SH-SY5Y (cell line): Measurements from ENCODE around the gene SIL1.

Source experiments
- GATA2 ChIP-seq: IDR thresholded peaks from 2 replicates; pipeline ENCODE4 v1.6.1; 2011; ENCODE audit warnings: mild to moderate bottlenecking, low read depth, low read length
- GATA3 ChIP-seq: IDR thresholded peaks from 2 replicates; pipeline ENCODE4 v1.6.1; 2011; ENCODE audit warnings: low read depth, mild to moderate bottlenecking, low read length, moderate library complexity

DNA sequence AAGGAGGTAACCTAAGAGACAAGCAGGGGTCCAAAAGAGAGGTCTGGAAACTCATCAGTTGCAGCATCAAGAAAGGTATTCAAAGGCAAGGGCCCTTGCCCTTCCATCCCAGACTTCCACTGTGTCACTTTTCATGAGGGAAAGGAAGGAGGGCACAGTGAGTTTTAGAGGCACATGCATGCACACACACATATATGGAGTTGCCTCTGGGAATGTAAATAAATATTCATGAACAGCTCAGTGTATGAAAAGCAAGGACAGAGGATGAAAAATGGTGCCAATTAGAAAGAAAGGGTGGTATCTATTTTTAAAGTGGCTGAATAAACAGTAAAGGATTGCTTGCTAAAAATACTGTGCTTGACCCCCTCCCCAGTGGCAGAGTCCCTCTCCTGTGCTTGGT lies 217.7 kb downstream of the SIL1 start:
- no peak for TF ChIP-seq GATA2
- TF ChIP-seq GATA3, result no peak
